Calu3 (cell line): Measurements from ENCODE around the gene NMNAT1. TPM values are rescaled to one million over a fixed set of nuclear protein-coding genes. Genes with fewer than 3 reads are reported as not detected.
"Not testable (repeated sequence)": the region's sequence is repeated elsewhere in the genome, so short reads cannot be mapped to it uniquely, and the experiment has no call there.

ENCODE experiments used
- BruUV-seq: library from RNA; stranded (reverse); fragments of 400-500 nt; replicated peaks from 2 replicates; lab custom pipeline; 2021; lab: Mats Ljungman, UMichigan
- CTCF ChIA-PET: fragments of 300-600 bp; sonication (Branson Sonifier 250); formaldehyde crosslinking; loops from one replicate; lab custom pipeline; 2022; ENCODE audit warnings: antibody characterized with exemption; lab: Charles Lee
- DNase-seq: peaks from one replicate; pipeline ENCODE4 v3.0.0; 2022
- H3K27ac Mint-ChIP-seq: one replicate; pipeline ENCODE4 v1.8.0; 2022; ENCODE audit warnings: mixed read lengths; ENCODE audit not compliant: unreplicated experiment
- H3K27me3 Mint-ChIP-seq: one replicate; pipeline ENCODE4 v1.8.0; 2022; ENCODE audit warnings: mixed read lengths; ENCODE audit not compliant: unreplicated experiment
- H3K36me3 Mint-ChIP-seq: one replicate; pipeline ENCODE4 v1.8.0; 2022; ENCODE audit warnings: mild to moderate bottlenecking, moderate library complexity, mixed read lengths; ENCODE audit not compliant: insufficient read depth, unreplicated experiment
- H3K4me1 Mint-ChIP-seq: one replicate; pipeline ENCODE4 v1.8.0; 2022; ENCODE audit warnings: mild to moderate bottlenecking, low read depth, mixed read lengths; ENCODE audit not compliant: unreplicated experiment
- H3K4me3 Mint-ChIP-seq: one replicate; pipeline ENCODE4 v1.8.0; 2022; ENCODE audit warnings: mild to moderate bottlenecking, low read depth, moderate library complexity, mixed read lengths; ENCODE audit not compliant: unreplicated experiment
- H3K9me3 Mint-ChIP-seq: one replicate; pipeline ENCODE4 v1.8.0; 2022; ENCODE audit warnings: low read depth, mixed read lengths; ENCODE audit not compliant: unreplicated experiment
- CTCF ChIP-seq: fragments of 200-600 bp; IDR thresholded peaks from one replicate; pipeline ENCODE4 v1.8.0; 2022; ENCODE audit warnings: antibody characterized with exemption; ENCODE audit not compliant: unreplicated experiment
- intact Hi-C: fragments of 100-400 bp; cut with micrococcal nuclease; formaldehyde crosslinking; loops from one replicate; pipeline ENCODE4 v1.10.0; 2022; ENCODE audit not compliant: unreplicated experiment
- total RNA-seq: library from RNA; stranded (reverse); gene quantifications from 2 replicates; pipeline ENCODE4 v1.2.3, GENCODE V29; 2022

NMNAT1 gene
- total RNA-seq, 1 experiment from 2014 or later: 5.7 TPM

- H3K27me3 Mint-ChIP-seq: peaks cover 14% of the 10 kb centered on the region
- intact Hi-C loops: loop anchor here (1.0 kb wide), 1 partner anchor 39 kb away; no protein-coding TSS in a partner anchor
- H3K4me3 Mint-ChIP-seq: no peak overlapping the region
- BruUV-seq: no TSS peak
- CTCF ChIA-PET: interaction anchor here (0.7 to 1.3 kb wide), 5 partner anchors 14 to 425 kb away, joined by 3 to 11 read pairs (median 5); no protein-coding TSS in a partner anchor
- H3K27ac Mint-ChIP-seq: no peak overlapping the region
- H3K9me3 Mint-ChIP-seq: no peaks in the 10 kb centered on the region
- DNase-seq: no peak
- H3K36me3 Mint-ChIP-seq: peaks cover 15% of the 10 kb centered on the region
- no peak for TF ChIP-seq CTCF
- peaks cover 21% of the 10 kb centered on the region for H3K4me1 Mint-ChIP-seq
Measured at GRCh38 chr1:9914610-9914937, 28.7 kb upstream of the NMNAT1 start.

GRCh38 chr1:9916452-9916851, 26.8 kb upstream of the NMNAT1 start:
- no peak for DNase-seq
- no TSS peak for BruUV-seq
- H3K27me3 Mint-ChIP-seq: peaks cover 14% of the 10 kb centered on the region
- H3K4me3 Mint-ChIP-seq: no peak overlapping the region
- peaks cover 21% of the 10 kb centered on the region for H3K4me1 Mint-ChIP-seq
- H3K9me3 Mint-ChIP-seq: no peaks in the 10 kb centered on the region
- CTCF ChIA-PET: interaction anchor here (1.2 kb wide), 1 partner anchor 132 kb away, joined by 5 read pairs; no protein-coding TSS in a partner anchor
- no peak for TF ChIP-seq CTCF
- no peaks in the 10 kb centered on the region for H3K36me3 Mint-ChIP-seq
- H3K27ac Mint-ChIP-seq: no peak overlapping the region
- intact Hi-C loops: no loop called here

GRCh38 chr1:9917495-9917894, 25.8 kb upstream of the NMNAT1 start:
- H3K27ac Mint-ChIP-seq, BruUV-seq, H3K36me3 Mint-ChIP-seq, DNase-seq, intact Hi-C loops, H3K9me3 Mint-ChIP-seq, H3K4me3 Mint-ChIP-seq: not testable (repeated sequence)
- CTCF ChIA-PET: interaction anchor here (1.2 kb wide), 1 partner anchor 133 kb away, joined by 5 read pairs; no protein-coding TSS in a partner anchor
- peaks cover 14% of the 10 kb centered on the region for H3K4me1 Mint-ChIP-seq
- H3K27me3 Mint-ChIP-seq: peaks cover 14% of the 10 kb centered on the region

- intact Hi-C loops: no loop called here
- DNase-seq: no peak
- Mint-ChIP-seq H3K9me3 (no peaks in the 10 kb centered on the region), H3K27ac (no peak overlapping the region), H3K4me3 (no peak overlapping the region), H3K27me3 (peaks cover 14% of the 10 kb centered on the region), H3K36me3 (no peaks in the 10 kb centered on the region), H3K4me1 (peaks cover 10% of the 10 kb centered on the region)
- no TSS peak for BruUV-seq
- CTCF ChIA-PET: no interaction called here
- TF ChIP-seq CTCF: no peak
Measured at GRCh38 chr1:9917901-9918300, 25.4 kb upstream of the NMNAT1 start.

- DNase-seq: no peak
Measured at GRCh38 chr1:9920606-9921005, 22.7 kb upstream of the NMNAT1 start.

More at GRCh38 chr1:9920606-9921005, 22.7 kb upstream of the NMNAT1 start:
- no peak for TF ChIP-seq CTCF
- Mint-ChIP-seq H3K4me1 (no peaks in the 10 kb centered on the region), H3K36me3 (no peaks in the 10 kb centered on the region), H3K27ac (no peak overlapping the region), H3K27me3 (peaks cover 14% of the 10 kb centered on the region), H3K4me3 (no peak overlapping the region), H3K9me3 (no peaks in the 10 kb centered on the region)
- no TSS peak for BruUV-seq
- intact Hi-C loops: no loop called here
- CTCF ChIA-PET: no interaction called here
